Pulmonary artery endothelial cell (primary cell): Measurements from ENCODE around the gene PHF1. TPM values are rescaled to one million over a fixed set of nuclear protein-coding genes. Genes with fewer than 3 reads are reported as not detected.
"Not testable (repeated sequence)": the region's sequence is repeated elsewhere in the genome, so short reads cannot be mapped to it uniquely, and the experiment has no call there.

Source experiments
- DNase-seq: peaks from one replicate; pipeline ENCODE4 v3.0.0-alpha.2; 2011; ENCODE audit warnings: low read depth, low spot score
- total RNA-seq: library from RNA; depleted of rRNA; stranded (reverse); fragments of >200 nt; gene quantifications from 2 replicates; pipeline ENCODE4 v1.2.3, GENCODE V29; 2014

PHF1 gene
- total RNA-seq, 1 donor from 2014 or later, result 6.8 TPM

DNA sequence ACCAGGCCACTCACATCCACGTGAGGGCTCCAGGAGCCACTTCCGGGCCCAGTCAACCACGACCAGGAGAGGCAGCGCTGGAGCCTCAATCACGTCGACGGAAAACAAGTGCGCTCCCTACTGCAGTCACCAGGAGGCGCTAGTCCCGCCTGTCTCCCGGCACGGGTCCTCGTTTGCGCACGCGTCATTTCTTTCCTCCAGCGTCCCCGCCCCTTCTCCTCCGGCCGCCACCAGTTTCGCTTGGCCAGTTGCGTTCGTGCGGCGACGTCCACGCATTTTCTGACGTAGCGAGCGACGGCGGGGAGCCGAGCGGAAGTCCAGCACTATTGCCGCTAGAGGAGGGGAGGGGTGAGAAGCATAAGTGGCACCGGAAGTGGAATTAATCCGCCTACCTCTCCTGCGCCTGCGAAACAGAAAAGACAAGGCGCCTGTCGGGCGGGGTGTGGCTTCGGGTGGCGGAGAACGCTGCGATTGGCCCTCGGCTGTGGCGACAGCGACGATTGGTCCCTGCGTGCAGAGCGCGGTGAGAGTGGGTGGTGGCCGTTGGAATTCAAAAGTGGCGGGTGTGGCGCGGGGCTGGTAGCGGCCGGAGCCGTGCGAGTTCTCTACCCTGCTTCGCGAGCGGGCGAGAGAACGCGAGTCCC lies 19.4 kb upstream of the PHF1 start, which contains the start of gene KIFC1:
TSS of gene KIFC1 (plus strand) at position 546 of the 644 bp plus-strand sequence. CDS start 163 bp downstream, outside the sequence.
- DNase-seq, result peak; percentile 99

DNA sequence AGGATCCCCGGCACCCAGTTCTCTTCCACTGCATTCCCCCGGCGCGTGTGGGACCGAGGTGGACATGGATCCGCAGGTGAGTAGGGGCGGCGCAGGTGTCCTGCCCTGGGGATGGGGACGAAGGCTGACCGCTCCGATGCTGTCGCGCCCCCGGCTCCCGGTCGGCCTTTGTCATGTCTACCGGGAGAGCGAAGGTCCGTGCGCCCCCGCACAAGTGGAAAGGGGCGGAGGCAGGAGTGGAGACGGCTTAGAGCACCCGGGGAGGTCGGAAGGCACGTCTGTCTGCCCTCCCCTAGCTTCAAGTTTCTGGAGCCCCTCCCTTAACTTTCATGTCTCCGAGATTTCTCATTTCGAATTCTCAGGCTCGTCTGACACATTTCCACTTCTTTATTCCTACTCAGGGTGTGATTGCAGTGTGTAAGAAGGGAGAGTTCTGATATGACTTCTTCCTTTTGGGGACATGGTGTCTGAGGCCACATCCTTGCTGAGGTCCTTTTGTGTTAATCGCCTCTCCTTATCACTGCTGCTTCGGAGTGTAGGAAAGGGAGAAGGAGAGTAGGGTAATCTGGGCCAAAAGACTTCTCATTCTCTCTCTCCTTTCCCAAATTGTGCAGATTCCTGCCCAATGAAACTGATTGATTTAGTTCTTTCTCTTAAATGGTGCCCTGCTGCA lies 18.8 kb upstream of the PHF1 start:
- no peak for DNase-seq

DNA sequence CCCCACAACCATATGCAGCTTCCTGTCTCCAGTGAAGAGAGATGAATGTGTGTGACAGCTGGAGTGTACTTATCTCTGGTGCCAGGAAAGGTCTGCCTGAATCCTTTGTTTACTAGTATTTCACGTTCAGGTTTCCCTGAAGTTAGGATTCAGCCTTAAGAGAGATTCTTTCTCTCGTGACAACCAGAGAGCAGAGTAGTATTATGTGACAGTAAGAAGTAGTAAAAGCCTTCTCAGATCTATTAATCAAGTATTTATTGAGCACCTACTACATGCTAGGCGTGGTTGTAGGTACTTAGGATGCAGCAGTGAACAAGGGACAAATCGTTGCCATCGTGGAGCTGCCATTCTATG lies 18.2 kb upstream of the PHF1 start:
- DNase-seq, result no peak

DNA sequence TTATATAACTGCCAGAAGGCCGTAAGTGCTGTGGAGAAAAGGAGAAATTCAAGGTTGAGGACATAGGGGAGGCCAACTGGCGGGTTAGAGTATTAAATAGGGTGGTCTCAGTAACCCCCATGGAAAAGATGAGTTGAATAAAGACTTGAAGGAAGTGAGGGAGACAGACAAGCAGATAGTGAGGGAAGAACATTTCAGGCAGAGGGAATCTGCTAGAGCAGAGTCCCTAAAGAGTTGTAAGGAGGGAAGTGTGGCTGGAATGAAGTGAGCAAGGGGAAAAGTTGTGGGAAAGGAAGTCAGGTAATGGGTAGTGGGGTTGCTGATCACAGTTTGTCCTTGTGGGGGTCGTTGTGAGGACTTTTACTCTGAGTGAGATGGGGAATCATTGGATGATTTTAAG lies 17.8 kb upstream of the PHF1 start:
- no peak for DNase-seq

DNA sequence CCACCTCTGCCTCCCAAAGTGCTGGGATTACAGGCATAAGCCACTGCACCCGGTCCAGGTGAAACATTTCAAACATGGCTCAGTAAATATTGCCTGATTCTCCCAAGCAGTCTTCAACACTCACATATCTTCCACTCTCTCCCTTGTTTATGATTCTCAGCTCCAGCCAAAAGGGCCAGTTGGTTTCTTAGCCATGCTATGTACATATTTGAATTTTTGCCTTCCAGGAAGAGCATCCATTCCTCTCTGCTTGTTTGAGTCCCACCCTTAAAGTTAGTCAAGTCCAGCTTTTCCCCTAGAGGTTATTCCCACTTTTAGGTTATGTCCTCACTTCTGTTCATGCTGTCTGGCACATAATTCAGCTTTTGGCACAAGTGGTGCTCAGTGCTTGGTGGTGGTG lies 13.3 kb upstream of the PHF1 start:
- DNase-seq, result no peak

DNA sequence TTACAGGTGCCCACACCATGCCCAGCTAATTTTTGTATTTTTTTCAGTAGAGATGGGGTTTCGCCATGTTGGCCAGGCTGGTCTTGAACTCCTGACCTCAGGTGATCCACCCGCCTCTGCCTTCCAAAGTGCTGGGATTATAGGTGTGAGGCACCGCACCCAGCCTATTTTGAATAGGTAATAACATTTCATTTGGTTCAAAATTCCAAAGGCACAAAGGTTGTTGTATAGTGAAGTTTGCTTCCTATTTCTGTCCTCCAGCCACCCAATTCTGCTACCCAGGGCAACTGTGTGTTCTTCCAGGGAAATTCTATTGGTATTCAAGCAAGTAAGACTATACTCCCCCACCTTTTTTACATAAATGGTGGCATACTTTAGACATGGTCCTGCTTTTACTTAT lies 12.2 kb upstream of the PHF1 start:
- not testable (repeated sequence) for DNase-seq

DNA sequence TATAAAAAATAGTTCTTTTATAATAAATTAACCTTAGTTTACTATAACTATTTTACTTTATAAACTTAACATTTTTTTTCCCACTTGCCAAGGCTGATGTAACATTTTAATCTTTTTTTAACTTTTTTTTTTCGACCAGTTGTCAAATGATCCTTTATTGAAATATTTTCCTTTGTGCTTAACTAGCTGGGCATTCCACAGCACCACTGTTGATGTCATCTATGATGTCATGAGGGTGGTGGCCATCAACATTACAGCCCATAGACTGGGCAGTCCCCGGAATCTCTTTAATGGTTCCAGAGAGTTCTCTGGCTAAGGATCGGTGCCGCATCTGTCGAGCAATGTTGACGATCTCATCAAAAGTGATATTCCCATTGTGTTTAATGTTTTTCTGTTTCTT lies 10.9 kb upstream of the PHF1 start:
- not testable (repeated sequence) for DNase-seq

DNA sequence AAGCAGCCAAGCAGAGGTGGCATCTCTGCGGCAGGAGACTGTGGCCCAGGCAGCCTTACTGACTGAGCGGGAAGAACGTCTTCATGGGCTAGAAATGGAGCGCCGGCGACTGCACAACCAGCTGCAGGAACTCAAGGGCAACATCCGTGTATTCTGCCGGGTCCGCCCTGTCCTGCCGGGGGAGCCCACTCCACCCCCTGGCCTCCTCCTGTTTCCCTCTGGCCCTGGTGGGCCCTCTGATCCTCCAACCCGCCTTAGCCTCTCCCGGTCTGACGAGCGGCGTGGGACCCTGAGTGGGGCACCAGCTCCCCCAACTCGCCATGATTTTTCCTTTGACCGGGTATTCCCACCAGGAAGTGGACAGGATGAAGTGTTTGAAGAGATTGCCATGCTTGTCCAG lies 5.9 kb upstream of the PHF1 start:
- DNase-seq, result no peak

DNA sequence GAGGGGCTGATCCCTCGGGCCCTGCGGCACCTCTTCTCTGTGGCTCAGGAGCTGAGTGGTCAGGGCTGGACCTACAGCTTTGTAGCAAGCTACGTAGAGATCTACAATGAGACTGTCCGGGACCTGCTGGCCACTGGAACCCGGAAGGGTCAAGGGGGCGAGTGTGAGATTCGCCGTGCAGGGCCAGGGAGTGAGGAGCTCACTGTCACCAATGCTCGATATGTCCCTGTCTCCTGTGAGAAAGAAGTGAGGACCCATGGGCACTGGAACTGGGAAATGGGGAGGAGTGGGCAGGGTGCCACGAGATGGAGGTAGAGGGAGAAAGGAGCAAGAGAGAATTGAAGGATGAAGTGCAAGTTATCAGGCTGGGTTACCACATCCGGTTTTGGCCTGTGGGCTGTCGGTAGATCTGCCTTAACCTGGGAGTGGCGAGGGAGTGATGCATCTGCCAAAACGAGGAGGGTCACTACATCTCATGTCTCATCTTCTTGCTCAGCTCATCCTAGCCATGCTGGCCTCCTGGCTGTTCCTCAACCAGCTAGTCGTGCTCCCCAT lies 5.4 kb upstream of the PHF1 start:
- no peak for DNase-seq

DNA sequence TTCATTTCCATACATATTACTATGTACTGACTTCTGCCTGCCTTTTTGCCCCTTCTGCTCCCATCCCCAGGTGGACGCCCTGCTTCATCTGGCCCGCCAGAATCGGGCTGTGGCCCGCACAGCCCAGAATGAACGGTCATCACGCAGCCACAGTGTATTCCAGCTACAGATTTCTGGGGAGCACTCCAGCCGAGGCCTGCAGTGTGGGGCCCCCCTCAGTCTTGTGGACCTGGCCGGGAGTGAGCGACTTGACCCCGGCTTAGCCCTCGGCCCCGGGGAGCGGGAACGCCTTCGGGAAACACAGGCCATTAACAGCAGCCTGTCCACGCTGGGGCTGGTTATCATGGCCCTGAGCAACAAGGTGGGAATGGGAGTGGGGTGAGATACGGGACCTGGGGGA lies 4.7 kb upstream of the PHF1 start:
- DNase-seq, result no peak

DNA sequence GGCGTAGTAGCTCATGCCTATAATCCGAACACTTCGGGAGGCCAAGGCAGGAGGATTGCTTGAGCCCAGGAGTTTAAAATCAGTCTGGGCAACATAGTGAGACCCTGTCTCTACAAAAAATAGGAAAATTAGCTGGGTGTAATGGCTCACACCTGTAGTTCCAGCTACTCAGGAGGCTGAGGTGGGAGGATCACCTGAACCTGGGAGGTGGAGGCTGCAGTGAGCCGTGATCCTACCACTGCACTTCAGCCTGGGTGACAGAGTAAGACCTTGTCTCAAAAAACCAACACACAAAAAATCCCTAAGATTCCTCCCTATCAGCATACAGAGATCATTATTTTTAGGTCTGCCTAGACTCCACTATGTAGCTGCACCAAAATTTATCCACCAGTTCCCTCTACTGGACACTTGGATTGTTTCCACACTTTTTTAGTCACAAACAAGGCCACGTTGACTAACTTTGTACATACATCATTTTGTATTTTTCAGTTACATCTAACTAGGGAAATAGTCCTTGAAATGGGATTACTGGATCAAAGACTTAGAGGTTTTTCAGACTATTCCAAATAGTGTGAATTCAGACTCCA lies 3.6 kb upstream of the PHF1 start:
- no peak for DNase-seq

DNA sequence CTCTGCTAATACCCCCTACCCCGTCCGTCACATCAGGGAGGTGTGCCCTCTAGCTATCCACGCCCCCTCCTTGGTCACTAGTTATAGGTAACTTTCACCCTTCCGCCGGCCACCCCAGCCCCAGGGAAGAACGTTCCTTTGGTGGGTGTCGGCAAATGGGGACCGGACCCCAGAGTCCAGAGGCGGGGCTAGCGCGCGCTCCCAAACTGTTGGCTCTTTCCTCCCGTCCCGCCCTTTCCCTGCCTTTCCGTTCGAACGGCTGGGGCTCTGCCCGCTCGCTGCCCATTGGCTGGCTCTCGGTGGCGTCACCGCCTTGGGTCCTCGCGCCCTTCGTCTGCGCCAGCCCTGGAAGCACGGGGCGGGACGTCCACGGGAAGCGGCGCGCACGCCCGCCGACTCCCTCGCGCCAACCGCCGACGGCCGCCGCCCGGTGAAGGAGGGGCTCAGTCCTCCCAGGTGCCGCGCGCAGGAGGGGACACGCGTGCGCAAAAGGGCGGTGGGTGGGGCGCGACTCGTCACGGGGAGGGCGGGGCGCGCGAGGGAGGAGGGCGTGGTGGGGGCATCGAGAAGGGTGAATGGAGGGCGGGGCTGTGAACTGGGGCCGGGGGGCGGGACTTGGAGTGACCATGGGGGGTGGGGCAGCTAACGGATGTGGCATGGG lies 634 bp upstream of the PHF1 start:
- DNase-seq, result peak; percentile 90

DNA sequence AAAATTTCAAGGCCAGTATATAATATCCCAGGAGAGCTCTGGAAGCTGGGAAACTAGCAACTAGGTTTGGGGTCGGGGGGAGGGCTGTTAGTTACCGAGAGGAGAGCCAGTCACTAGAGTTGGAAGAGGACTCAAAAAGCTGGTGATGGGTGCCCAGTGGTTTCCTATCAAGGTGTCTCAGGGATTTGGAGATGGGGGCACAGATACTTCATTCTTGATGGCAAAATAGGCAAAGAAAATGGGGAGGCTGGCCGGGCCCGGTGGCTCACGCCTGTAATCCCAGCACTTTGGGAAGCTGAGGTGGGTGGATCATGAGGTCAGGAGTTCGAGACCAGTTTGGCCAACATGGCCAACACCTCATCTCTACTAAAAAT lies 805 bp downstream of the PHF1 start:
- no peak for DNase-seq

DNA sequence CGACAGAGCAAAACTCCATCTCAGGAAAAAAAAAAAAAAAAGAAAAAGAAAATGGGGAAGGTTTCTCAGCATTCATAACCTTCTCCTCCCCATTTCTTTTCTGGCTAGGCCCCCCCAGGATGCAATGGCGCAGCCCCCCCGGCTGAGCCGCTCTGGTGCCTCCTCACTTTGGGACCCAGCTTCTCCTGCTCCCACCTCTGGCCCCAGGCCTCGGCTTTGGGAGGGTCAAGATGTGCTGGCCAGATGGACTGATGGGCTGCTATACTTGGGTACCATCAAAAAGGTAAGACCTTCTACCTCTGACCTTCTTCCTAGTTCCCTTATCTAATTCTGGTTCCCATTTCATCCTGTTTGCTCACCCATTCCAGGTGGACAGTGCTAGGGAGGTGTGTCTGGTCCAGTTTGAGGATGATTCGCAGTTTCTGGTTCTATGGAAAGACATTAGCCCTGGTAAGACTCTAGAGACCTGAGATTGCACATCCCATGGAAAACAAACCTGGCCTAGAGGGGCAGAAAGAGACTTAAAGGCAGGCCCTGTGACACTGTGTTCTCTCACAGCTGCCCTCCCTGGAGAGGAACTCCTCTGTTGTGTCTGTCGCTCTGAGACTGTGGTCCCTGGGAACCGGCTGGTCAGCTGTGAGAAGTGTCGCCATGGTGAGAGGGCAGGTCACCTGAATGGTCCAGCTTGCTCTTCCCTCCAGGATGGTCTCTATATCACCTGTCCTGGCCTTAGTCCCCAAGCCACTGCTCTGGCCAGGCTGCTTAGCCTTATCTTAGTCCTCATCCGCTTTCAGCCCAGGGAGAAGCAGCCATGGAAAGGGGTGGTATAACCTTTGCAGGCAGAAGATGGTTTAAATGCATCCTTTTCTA lies 1.6 kb downstream of the PHF1 start:
- no peak for DNase-seq

DNA sequence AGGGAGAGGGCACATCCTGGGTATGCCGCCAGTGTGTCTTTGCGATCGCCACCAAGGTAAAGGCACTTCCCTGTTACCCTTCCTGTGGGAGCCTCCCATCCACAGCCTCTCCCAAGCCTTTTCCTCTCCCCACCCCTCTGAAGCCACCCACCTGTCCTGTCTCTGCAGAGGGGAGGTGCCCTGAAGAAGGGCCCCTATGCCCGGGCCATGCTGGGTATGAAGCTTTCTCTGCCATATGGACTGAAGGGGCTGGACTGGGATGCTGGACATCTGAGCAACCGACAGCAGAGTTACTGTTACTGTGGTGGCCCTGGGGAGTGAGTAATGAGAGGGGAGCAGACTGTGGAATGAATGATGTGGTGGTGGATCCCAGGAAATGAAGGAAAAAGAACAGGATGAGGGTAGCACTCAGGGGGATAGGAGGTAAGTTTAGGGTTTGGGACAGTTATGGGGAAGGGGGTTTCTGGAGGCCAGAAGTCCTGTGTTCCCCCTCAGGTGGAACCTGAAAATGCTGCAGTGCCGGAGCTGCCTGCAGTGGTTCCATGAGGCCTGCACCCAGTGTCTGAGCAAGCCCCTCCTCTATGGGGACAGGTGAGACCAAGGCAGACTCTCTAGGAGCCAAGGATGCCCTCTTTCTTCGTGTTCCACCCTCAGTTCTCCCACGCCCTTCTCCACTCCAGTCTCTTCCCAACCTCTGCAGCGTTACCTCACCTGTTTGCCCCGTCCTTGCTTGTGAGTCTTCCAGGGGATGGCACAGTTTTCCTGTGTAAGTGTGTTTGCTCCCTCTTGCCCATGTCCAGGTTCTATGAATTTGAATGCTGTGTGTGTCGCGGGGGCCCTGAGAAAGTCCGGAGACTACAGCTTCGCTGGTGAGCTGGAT lies 2.7 kb downstream of the PHF1 start:
- no peak for DNase-seq

DNA sequence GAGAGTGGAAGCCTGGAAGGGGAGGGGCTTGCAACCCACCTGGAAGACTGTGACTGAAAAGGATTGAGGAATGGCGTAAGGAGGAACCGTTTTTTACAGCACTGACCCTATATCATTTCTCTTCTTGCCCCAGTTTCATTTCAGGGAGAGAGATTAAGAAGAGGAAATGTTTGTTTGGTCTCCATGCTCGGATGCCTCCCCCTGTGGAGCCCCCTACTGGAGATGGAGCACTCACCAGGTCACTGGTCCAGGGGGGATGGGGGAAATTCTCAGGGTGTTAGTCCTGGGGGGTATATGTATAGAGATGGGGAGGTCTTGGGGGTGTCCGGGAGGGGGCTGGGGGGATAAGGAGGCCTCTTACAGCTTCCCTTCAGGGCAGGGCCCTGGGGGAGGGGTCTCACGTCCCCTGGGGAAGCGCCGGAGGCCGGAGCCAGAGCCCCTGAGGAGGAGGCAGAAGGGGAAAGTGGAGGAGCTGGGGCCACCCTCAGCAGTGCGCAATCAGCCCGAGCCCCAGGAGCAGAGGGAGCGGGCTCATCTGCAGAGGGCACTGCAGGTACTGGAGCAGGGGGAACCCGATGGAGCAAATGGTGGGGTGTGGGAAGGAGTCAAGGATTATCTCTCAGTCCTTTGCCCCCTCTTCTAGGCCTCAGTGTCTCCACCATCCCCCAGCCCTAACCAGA lies 3.9 kb downstream of the PHF1 start:
- DNase-seq, result no peak

DNA sequence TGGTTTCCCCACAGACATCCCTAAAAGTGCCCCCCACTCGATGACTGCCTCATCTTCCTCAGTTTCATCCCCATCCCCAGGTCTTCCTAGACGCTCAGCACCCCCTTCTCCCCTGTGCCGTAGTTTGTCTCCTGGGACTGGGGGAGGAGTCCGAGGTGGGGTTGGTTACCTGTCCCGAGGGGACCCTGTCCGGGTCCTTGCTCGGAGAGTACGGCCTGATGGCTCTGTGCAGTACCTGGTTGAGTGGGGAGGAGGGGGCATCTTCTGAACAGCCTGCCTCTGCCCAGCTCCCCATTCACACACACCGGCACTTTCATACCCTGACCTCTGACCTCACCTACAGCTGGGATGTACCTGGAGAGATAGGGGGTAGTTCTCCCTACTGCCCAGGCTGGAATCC lies 5.0 kb downstream of the PHF1 start:
- DNase-seq, result no peak

DNA sequence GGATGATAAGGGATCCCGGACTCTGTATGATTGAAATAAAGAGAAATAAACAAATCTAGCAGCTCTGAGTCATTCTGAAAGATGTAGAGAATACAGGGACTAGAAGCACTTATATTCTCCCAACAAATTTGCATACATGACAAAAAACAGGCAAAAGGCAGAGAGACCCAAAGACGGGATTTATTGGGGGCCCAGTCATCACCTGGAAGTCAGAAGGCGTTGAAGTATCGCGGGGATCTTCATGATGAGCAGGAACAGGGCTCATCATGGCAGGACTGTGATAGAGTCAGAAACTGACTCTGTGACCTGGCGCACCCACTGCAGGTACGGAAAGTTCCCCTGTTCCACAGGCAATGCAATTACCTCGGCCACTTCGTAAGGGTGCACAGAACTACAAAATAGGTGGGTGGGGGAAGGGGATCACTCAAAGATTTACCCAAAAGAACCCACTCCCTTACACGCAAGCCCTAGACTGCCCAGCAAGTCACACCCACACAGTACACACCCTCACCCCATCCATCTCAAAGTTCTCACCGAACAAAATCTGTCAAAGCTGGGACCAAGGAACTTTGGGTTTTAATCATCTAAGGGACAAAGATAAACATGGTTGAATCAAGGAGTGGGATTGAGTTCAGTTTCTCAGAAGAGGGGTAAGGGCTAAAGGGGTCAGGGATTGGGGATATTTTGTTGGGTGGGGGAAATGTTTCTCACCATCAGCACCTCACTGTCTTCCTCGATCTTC lies 5.7 kb downstream of the PHF1 start:
- DNase-seq, result no peak
